GM12878 (cell line): ENCODE data around the gene AQP3. TPM values are rescaled to one million over a fixed set of nuclear protein-coding genes. Genes with fewer than 3 reads are reported as not detected.

Experiments used
- ATAC-seq: fragments of 200-7000 bp; cut with Tn5 transposase; 3 replicates; pipeline ENCODE4 v1.9.1; 2020; ENCODE audit warnings: mild to moderate bottlenecking, moderate library complexity
- BruUV-seq: library from RNA; stranded (reverse); fragments of 400-500 nt; replicated peaks from 2 replicates; lab custom pipeline; 2021; lab: Mats Ljungman, UMichigan
- CTCF ChIA-PET: fragments of 300-600 bp; sonication (Branson Sonifier 250); formaldehyde crosslinking; extraction: SDS; loops from one replicate; lab custom pipeline; 2021; ENCODE audit warnings: inconsistent platforms; lab: Yijun Ruan, JAX
- POLR2A ChIA-PET: fragments of 350-600 bp; formaldehyde crosslinking; extraction: SDS; loops from one replicate; lab custom pipeline; 2021; ENCODE audit warnings: inconsistent platforms; lab: Charles Lee
- RAD21 ChIA-PET: fragments of 300-600 bp; sonication (Branson Sonifier 250); formaldehyde crosslinking; loops from one replicate; lab custom pipeline; 2023; ENCODE audit warnings: antibody characterized with exemption; ENCODE audit not compliant: unreplicated experiment; lab: Charles Lee
- SMC1A ChIA-PET: fragments of 300-600 bp; sonication (Branson Sonifier 250); formaldehyde crosslinking; loops from one replicate; lab custom pipeline; 2023; ENCODE audit not compliant: unreplicated experiment, uncharacterized antibody; lab: Charles Lee
- DNase-seq: peaks from one replicate; pipeline ENCODE4 v3.0.0-alpha.2; 2011; ENCODE audit warnings: low read depth, low spot score
- FAIRE-seq: peaks from 3 replicates; lab custom pipeline; 2011; peaks lifted over from hg19 to GRCh38; lab: Jason Lieb, UNC
- H2AFZ ChIP-seq: 2 replicates; pipeline ENCODE4 v1.6.0; 2011; ENCODE audit warnings: low read depth, low read length, control low read depth; ENCODE audit not compliant: control insufficient read depth
- H3K27ac ChIP-seq: 2 replicates; pipeline ENCODE4 v1.5.1; 2011; ENCODE audit warnings: control low read depth; ENCODE audit not compliant: control insufficient read depth, insufficient read depth
- H3K27me3 ChIP-seq, 2 experiments: replicated peaks in 1 of 2; 2 replicates each; pipeline versions ENCODE4 v1.6.0 to v1.6.1; 2011; ENCODE audit warnings: low read length in 1 of 2; ENCODE audit not compliant: control insufficient read depth in 2 of 2, insufficient read depth in 2 of 2
- H3K36me3 ChIP-seq, 2 experiments: 2 replicates each; pipeline ENCODE4 v1.5.1; 2011; ENCODE audit warnings: low read length in 1 of 2; ENCODE audit not compliant: control insufficient read depth in 2 of 2, insufficient read depth in 2 of 2
- H3K4me1 ChIP-seq: 2 replicates; pipeline ENCODE4 v1.6.1; 2011; ENCODE audit warnings: mild to moderate bottlenecking, low read length, moderate library complexity, mixed read lengths; ENCODE audit not compliant: control insufficient read depth, insufficient read depth
- H3K4me2 ChIP-seq: 2 replicates; pipeline ENCODE4 v1.6.0; 2011; ENCODE audit warnings: control low read depth; ENCODE audit not compliant: control insufficient read depth, insufficient read depth
- H3K4me3 ChIP-seq: fragments of 200-600 bp; sonication (generic); 2 replicates; pipeline ENCODE4 v1.5.1; 2016
- H3K79me2 ChIP-seq: 2 replicates; pipeline ENCODE4 v1.6.0; 2011; ENCODE audit warnings: low read length; ENCODE audit not compliant: control insufficient read depth, insufficient read depth
- H3K9ac ChIP-seq: 2 replicates; pipeline ENCODE4 v1.8.0; 2011; ENCODE audit warnings: low read length, control low read depth, mixed read lengths; ENCODE audit not compliant: control insufficient read depth, insufficient read depth
- H3K9me3 ChIP-seq: replicated peaks from 3 replicates; pipeline ENCODE4 v1.5.1; 2011; ENCODE audit warnings: mild to moderate bottlenecking, low read length; ENCODE audit not compliant: control insufficient read depth, insufficient read depth
- H4K20me1 ChIP-seq: 2 replicates; pipeline ENCODE4 v1.6.0; 2011; ENCODE audit not compliant: control insufficient read depth, insufficient read depth
- ATF2 ChIP-seq: IDR thresholded peaks from 2 replicates; pipeline ENCODE4 v1.6.1; 2012; ENCODE audit warnings: low read length, inconsistent platforms
- E2F4 ChIP-seq: IDR thresholded peaks from 2 replicates; pipeline ENCODE4 v1.6.1; 2012; ENCODE audit warnings: low read depth, low read length, improper control_type of control experiment
- EGR1 ChIP-seq, 2 experiments: IDR thresholded peaks; 1 replicate in 1 of 2; 2 replicates in 1 of 2; pipeline ENCODE4 v1.6.1; 2011 to 2012; ENCODE audit warnings: low read depth in 2 of 2, low read length in 2 of 2, borderline replicate concordance in 1 of 2, mild to moderate bottlenecking in 1 of 2, moderate library complexity in 1 of 2
- HDGF ChIP-seq: fragments of 450-650 bp; IDR thresholded peaks from 2 replicates; pipeline ENCODE4 v1.6.1; 2016; ENCODE audit warnings: antibody characterized with exemption
- JUND ChIP-seq: IDR thresholded peaks from 2 replicates; pipeline ENCODE4 v1.6.1; 2012; ENCODE audit warnings: low read depth, mild to moderate bottlenecking, low read length, improper control_type of control experiment, moderate library complexity
- PAX5 ChIP-seq: IDR thresholded peaks from 2 replicates; pipeline ENCODE4 v1.6.1; 2011; ENCODE audit warnings: low read depth, low read length, borderline replicate concordance
- POLR2AphosphoS5 ChIP-seq: IDR thresholded peaks from 2 replicates; pipeline ENCODE4 v1.6.1; 2011; ENCODE audit warnings: mild to moderate bottlenecking, low read length, inconsistent platforms
- RB1 ChIP-seq: fragments of 450-650 bp; formaldehyde crosslinking; IDR thresholded peaks from 2 replicates; pipeline ENCODE4 v1.6.1; 2017; ENCODE audit warnings: mild to moderate bottlenecking, borderline replicate concordance
- SIX5 ChIP-seq: IDR thresholded peaks from 2 replicates; pipeline ENCODE4 v1.6.1; 2011; ENCODE audit warnings: mild to moderate bottlenecking, low read depth, low read length, moderate library complexity; ENCODE audit not compliant: severe bottlenecking
- SKIL ChIP-seq: fragments of 450-650 bp; IDR thresholded peaks from 2 replicates; pipeline ENCODE4 v1.6.1; 2017; ENCODE audit warnings: mild to moderate bottlenecking, low read depth, inconsistent platforms; ENCODE audit not compliant: poor library complexity, severe bottlenecking
- TCF12 ChIP-seq: IDR thresholded peaks from 2 replicates; pipeline ENCODE4 v1.6.1; 2011; ENCODE audit warnings: low read depth, mild to moderate bottlenecking, low read length
- YY1 ChIP-seq: IDR thresholded peaks from 2 replicates; pipeline ENCODE4 v1.6.1; 2011; ENCODE audit warnings: low read depth, mild to moderate bottlenecking, low read length
- ZNF687 ChIP-seq: fragments of 450-650 bp; IDR thresholded peaks from 2 replicates; pipeline ENCODE4 v1.6.1; 2017; ENCODE audit warnings: mild to moderate bottlenecking, moderate library complexity
- WGBS: methylation state at CpG from one replicate; pipeline ENCODE4 v1.1.6; 2016; ENCODE audit warnings: low lambda C conversion rate; ENCODE audit not compliant: insufficient replicate concordance, insufficient coverage; ENCODE audit errors: missing lambda C conversion rate; 5-methylcytosine and 5-hydroxymethylcytosine counted together
- in situ Hi-C: fragments of 300-500 bp; cut with MboI; formaldehyde crosslinking; loops from 9 replicates; pipeline ENCODE4 v1.14.3; 2018; ENCODE audit warnings: mixed read lengths
- intact Hi-C: fragments of 100-400 bp; cut with micrococcal nuclease; formaldehyde crosslinking; loops from one replicate; pipeline ENCODE4 v1.14.2; 2022; ENCODE audit not compliant: unreplicated experiment
- polyA plus RNA-seq, 11 experiments: library from polyadenylated mRNA; depleted of rRNA in 4 of 11; unstranded in 6 of 11; stranded (reverse) in 5 of 11; fragments of >200 nt; fragmentation: Nextera tagmentation in 4 of 11; fragmentation: Illumina TruSeq in 1 of 11; extraction: Ambion mirVana in 4 of 11; extraction: Trizol in 1 of 11; gene quantifications; 1 replicate in 1 of 11; 2 replicates in 10 of 11; pipeline versions ENCODE4 v1.2.1 to v1.2.3, GENCODE V29; 2011 to 2016; ENCODE audit warnings: inconsistent platforms in 2 of 11, missing spikeins in 2 of 11, low read depth in 1 of 11
- total RNA-seq, 4 experiments: library from RNA; depleted of rRNA in 3 of 4; stranded (reverse); fragments of >200 nt in 3 of 4; fragmentation: Illumina TruSeq in 1 of 4; extraction: Trizol in 1 of 4; gene quantifications; 2 replicates each; pipeline versions ENCODE4 v1.2.1 to v1.2.3, GENCODE V29; 2013 to 2021

AQP3 gene
- total and polyA plus RNA-seq, 10 of the 15 experiments (the other 5 are each of a cell fraction or from before 2014, with no cell fraction given) = 0.60 to 11.8 (median 4.5) TPM

- SMC1A ChIA-PET = interaction anchor here (1.3 to 2.8 kb wide), 5 partner anchors 33 to 62 kb away, joined by 3 to 17 read pairs (median 6); partner anchors contain the start of gene AQP3
- intact Hi-C loops (no loop called here), in situ Hi-C loops (no loop called here)
- CTCF ChIA-PET = interaction anchor here (0.8 to 4.1 kb wide), 9 partner anchors 11 to 89 kb away, joined by 3 to 68 read pairs (median 19); partner anchors contain the start of gene AQP3
- H3K4me1 ChIP-seq = no peaks in the 10 kb centered on the region
- no peak overlapping the region for H3K27ac ChIP-seq
- ATAC-seq (no peak), DNase-seq (no peak), FAIRE-seq (no peak)
- H3K36me3 ChIP-seq = no peaks in the 10 kb centered on the region
- no peak overlapping the region for H3K9ac ChIP-seq
- no peak overlapping the region for H3K4me2 ChIP-seq
- no peaks in the 10 kb centered on the region for H3K27me3 ChIP-seq
- H4K20me1 ChIP-seq = no peaks in the 10 kb centered on the region
- no peaks in the 10 kb centered on the region for H3K79me2 ChIP-seq
- no peak overlapping the region for H2AFZ ChIP-seq
- H3K4me3 ChIP-seq = no peak overlapping the region
- RAD21 ChIA-PET = interaction anchor here (0.8 to 3.4 kb wide), 6 partner anchors 9 to 113 kb away, joined by 3 to 39 read pairs (median 10); partner anchors contain the start of gene AQP3
- H3K9me3 ChIP-seq = no peaks in the 10 kb centered on the region
- BruUV-seq = no TSS peak
- WGBS = 2% methylated on average over 4 of the region's 4 CpGs
- POLR2A ChIA-PET = no interaction called here
- no peak for TF ChIP-seq POLR2AphosphoS5
- no peak for TF ChIP-seq YY1
- TF ChIP-seq HDGF = no peak
- TF ChIP-seq SIX5 = no peak
- no peak for TF ChIP-seq SKIL
- TF ChIP-seq JUND = no peak
- no peak for TF ChIP-seq ZNF687
- TF ChIP-seq RB1 = no peak
- no peak for TF ChIP-seq PAX5
- no peak for TF ChIP-seq EGR1 (IDR thresholded peaks at IDR 0.05; ENCODE audit: borderline replicate concordance in 1 of 2, low read depth in 2 of 2, low read length in 2 of 2)
- no peak for TF ChIP-seq ATF2
- TF ChIP-seq TCF12 = no peak
- TF ChIP-seq E2F4 = no peak
Measured at GRCh38 chr9:33404788-33405362, 42.5 kb downstream of the AQP3 start.
